ENCODE measurements around the gene SKAP1. TPM values are rescaled to one million over a fixed set of nuclear protein-coding genes. Genes with fewer than 3 reads are reported as not detected.
"Not testable (repeated sequence)": the region's sequence is repeated elsewhere in the genome, so short reads cannot be mapped to it uniquely, and the experiment has no call there.

SKAP1 gene
- total RNA-seq, 1 donor from 2014 or later: 20.9 TPM

DNA sequence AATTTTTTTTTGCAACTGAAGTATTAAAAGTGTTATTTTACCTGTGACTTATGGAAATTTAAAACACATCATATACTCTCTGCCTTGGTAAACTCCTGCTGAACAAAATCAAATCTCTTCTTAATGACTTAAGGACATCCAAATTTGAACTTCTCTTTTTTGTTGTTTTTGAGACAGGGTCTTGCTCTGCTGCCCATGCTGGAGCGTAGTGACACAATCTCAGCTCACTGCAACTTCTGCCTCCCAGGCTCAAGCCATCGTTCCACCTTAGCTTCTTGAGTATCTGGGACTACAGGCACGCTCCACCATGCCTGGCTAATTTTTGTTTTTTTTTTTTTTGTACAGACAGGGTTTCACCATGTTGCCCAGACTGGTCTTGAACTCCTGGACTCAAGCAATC lies 56.1 kb downstream of the SKAP1 start:
- no peak for ATAC-seq
- DNase-seq (ENCODE audit: low spot score): no peak

DNA sequence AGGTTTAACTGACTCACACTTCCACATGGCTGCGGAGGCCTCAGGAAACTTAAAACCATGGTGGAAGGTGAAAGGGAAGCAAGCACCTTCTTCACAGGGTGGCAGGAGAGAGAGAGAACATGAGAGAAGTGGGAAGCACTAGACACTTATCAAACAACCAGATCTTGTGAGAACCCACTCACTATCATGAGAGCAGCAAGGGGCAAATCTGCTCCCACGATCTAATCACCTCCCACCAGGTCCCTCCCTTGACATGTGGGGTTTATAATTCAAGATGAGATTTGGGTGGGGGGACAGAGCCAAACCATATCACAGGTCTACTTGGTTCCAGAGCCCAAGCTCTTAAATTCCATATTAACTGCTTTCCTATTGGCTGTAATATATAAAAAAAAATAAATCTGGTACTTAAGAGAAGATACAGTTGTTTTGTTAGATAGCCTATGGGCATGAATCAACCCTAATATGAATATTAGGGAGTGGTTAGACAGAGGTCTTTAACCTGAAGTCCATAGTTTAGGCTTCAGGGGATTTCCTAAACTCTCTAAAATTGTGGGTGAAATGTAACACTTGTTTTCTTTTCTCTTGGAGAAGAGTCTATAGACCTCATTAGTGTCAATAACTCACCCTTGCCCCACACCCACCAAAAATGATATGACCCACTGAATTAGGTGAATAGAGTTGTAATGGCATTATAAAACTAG lies 56.7 kb downstream of the SKAP1 start:
- no peak for ATAC-seq
- DNase-seq (ENCODE audit: low spot score): no peak

DNA sequence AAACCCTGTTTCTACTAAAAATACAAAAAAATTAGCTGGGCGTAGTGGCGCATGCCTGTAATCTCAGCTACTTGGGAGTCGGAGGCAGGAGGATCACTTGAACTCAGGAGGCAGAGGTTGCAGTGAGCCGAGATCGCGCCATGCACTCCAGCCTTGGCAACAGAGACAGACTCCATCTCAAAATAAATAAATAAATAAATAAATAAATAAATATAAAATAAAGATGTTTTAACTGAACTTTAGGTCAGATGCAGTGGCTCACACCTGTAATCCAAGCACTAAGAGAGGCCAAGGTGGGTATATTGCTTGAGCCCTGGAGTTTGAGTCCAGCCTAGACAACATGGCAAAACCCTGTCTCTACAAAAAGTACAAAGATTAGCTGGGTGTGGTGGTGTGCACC lies 61.0 kb downstream of the SKAP1 start:
- not testable (repeated sequence) for ATAC-seq; DNase-seq (ENCODE audit: low spot score)

DNA sequence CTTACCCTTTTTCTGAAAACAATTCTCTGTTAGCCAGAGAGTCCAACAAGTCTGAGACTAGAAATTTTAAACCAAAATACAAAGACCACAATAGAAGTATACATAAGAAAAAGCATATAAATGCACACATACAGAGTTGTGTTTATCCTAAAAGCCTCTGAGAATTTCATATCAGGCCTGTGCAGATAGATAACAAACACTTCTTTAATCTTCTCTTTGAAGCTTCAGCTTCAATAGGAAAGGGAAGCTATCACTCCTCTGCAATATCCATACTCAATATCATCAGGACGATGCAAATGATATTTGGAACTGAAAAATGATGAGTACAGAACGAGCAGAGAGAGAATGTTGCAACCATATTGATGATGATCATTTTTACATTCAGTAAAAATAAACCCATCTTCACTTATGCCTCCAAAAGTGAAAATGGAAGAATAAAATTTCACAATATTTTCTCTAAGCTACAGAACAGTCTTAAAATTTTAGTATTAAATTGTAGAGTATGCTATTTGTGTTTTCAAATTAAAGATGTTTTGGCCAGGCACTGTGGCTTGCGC lies 61.6 kb downstream of the SKAP1 start:
- DNase-seq (ENCODE audit: low spot score) (no peak), ATAC-seq (no peak)

DNA sequence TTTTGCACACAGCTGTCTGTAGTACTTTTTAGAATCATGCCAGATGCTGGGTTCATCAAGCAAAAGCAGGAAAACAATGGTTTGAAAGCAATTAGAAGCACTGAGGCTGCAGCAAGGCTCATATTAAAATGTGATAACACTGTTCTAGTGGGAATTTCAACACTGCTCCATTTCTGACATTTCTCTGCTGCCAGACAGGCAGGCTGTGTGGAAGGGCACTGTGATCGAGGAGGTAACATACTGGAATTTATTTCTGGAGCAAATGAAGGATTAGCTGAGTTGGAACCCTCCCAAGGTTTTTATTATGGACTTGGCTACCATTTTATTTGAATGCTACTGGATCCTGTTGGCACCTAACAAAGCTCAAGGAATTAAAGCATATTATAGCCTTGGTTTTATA lies 66.9 kb downstream of the SKAP1 start:
- ATAC-seq (no peak), DNase-seq (ENCODE audit: low spot score) (no peak)

DNA sequence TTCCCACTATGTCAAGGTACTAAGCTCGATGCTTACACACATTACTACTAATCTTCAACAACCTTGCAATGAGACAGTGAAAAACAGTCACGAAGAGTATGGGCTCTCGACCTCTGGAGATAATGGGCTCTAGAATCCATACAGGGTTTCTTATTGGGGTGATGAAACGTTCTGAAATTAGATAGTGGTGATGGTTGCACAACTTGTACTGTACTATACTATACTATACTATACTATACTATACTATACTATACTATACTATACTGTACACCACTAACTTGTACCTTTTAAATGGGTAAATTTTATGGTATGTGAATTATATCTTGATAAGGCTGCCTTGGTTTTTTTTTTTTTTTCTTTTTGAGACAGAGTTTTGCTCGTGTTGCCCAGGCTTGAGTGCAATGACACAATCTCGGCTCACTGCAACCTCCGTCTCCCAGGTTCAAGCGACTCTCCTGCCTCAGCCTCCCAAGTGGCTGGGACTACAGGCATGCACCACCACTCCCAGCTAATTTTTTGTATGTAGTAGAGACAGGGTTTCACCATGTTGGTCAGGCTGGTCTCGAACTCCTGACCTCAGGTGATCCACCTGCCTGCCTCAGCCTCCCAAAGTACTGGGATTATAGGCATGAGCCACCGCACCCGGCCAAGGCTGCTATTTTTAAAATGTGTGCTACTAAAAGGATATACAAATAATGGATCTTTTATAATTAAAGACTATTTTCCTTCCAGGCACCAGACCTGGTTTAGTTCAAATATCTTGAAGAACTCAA lies 69.0 kb downstream of the SKAP1 start:
- not testable (repeated sequence) for DNase-seq (ENCODE audit: low spot score); ATAC-seq

DNA sequence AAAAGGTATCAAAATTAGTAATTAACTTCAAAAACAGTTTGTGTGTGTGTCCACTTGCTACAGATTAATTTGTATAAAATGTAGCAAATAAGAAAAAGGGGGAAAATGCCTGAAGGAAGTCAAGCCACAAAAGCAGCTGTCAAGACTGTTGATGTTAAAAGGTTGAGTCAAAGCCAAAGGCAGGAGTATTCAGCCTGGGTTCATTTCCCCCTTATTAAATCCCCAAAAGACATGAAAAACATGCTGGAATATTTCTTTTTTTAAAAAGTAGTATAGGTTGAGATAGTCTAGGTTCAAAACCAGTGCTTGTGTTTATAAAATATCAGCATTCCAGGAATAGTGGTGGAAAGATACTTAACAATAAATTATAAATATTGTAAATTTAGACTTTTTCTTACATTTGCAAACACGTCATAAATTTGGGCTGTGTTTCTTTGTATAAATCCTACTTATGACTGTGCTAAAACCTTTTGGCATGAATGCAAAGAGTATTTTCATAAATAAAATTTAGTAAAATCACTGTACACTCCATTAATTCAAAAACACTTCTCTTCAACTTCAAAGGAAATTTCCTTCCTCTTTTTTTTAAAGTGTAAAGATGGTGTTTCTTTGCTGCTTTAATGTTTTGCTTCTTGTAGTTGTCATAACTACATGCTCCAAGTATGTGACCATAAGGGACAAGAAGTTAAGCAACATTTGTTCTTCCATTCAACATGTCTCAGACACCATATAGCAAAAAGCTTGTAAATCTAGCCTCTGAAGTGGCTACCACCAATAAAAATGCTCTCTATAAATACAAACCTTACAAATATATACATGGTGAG lies 72.0 kb downstream of the SKAP1 start:
- DNase-seq (ENCODE audit: low spot score) (no peak), ATAC-seq (no peak)

DNA sequence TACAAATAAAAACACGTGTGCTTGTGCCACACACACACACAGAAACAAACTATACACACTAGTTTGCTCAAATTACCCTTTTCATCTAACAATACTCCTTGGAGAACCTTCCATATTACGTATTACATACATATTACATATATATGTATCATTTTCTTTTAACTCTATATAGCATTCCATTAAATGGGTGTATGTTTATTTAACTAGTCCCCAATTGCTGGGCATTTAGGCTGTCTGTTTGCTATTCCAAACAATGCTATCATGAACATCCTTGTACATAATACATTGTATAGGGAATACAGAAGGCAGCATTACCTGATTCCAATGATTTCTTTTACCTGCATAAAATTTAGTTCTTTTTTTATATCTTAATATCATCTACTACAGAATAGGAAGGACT lies 73.1 kb downstream of the SKAP1 start:
- ATAC-seq: no peak

DNA sequence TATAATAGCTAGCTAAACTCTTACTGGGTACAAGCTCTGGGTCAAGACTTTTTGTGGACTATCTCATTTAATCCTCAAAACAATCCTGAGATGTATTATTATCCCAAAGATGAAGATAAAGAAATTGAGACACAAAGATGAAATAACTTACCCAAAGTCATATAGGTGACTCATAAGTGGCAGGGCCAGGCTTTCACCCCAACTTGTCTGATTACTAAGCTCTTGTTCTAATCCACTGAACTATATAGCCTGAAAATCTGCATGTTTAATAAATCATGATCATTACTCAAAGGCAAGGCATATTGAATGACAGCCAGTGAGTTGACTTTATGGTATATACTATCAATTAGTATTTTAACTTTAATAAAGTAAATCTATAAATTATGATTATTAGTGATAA lies 77.4 kb downstream of the SKAP1 start:
- DNase-seq (ENCODE audit: low spot score) (no peak), ATAC-seq (no peak)

More for the DNA sequence above, 73.1 kb downstream of the SKAP1 start:
- no peak for DNase-seq (ENCODE audit: low spot score)

DNA sequence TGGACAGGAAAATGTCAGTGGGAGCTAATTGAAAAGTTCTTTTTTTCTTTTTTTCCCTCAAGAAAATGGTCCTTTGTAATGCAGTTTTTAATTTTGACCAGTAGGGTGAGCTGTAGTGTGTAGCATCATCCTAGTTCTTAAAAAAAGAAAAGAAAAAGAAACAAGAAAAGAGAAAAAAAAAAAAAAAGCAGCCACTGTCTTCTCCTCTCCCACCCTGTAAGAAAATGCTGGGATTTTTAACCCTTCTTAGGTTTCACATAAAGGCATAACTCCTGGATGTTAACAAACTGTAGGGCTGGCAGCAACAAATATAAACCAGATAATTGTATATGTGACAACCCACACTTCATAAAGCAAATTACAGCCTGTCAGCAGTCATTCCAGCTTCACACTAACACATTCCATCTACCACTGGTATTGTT lies 78.1 kb downstream of the SKAP1 start:
- ATAC-seq (peak; percentile 44), DNase-seq (ENCODE audit: low spot score) (no peak)

DNA sequence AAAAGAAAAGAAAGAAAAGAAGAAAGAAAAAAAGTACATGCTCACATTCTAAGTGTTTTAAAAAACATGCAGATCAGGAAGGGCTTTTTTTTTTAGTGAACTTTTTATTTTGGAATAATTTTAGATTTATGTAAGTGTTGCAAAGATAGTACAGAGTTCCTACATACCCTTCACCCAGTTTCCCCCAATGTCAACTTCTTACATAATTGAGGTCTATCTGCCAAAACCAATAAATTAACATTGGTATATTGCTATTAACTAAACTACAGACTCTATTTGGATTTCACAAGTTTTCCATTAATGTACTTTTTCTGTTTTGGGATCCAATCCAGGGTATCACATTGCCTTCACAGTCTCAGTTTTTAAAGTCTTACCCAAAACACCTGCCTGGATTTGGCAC lies 81.7 kb downstream of the SKAP1 start:
- DNase-seq (ENCODE audit: low spot score) (no peak), ATAC-seq (no peak)

DNA sequence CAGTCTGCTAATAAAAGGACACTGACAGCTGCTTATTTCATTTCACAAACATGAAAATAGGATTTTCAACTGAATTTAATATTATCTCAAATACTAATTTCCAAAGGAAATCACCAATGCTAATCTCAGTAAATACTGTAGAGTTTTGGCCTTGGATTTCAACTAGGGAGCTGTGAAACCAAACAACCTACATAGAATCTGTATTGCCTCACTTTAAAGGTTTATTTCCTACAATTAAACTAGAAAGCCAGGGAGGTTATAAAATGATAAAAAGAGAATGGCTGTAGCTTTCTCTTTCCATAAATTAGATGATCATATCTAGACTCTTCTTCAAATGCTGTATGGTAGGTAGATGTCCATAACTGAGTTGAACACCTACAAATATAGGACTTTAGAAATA lies 82.8 kb downstream of the SKAP1 start:
- DNase-seq (ENCODE audit: low spot score) (no peak), ATAC-seq (no peak)

DNA sequence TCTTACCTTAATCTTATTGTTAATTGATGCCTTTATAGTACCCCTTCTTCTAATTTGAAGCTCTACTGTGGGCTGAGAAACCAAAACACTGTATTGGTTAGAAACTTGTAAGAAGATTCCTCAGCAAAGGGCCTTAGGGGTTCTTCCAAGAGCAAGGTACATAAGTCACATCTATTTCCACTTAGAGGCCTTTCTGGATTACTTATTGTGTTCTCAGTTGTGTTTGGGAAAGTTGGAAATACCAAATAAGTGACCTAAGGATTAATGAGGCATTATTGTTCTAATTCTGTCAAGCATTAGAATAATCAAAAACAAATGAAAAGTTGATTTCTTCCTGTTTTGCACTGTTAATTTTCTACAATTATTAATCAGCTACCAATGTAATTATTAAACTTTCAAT lies 85.8 kb downstream of the SKAP1 start:
- DNase-seq (ENCODE audit: low spot score) (no peak), ATAC-seq (no peak)

DNA sequence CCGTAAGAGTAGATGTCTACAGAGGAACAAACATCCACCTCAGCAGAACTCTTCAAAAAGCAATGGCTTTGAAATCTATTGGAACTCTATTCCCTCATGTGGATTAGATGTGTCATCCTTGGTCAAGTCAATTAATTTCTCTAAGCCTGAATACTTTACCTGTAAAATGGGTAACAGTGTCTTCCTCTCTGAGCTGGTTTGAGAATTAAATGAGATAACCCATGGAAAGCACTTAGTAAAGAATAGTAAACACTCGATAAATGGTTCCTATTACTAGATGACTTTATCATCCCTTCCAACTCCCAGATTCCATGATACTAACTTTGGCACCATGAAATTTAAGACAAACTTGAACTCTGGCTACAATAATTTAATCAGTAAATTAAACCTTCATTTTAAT lies 89.1 kb downstream of the SKAP1 start:
- no peak for DNase-seq (ENCODE audit: low spot score)
- ATAC-seq: no peak

DNA sequence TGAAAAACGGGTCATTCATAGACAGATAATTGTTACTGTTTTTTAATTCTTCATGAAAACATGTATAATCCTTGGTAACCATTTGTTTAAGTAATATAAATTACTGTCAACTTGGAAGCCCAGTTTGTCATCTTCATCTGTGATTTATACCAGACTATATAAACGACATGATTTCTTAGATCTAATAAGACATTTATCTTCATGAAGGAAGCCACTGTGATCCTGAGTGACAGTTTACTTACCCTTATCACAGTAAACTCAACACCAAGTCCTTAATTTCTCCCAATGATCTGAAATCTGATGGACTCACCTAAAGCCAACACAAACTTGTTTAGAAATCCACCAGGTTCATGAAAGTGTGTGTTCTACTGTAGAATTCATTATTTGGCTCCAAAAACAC lies 91.3 kb downstream of the SKAP1 start:
- DNase-seq (ENCODE audit: low spot score): no peak
- ATAC-seq: no peak

DNA sequence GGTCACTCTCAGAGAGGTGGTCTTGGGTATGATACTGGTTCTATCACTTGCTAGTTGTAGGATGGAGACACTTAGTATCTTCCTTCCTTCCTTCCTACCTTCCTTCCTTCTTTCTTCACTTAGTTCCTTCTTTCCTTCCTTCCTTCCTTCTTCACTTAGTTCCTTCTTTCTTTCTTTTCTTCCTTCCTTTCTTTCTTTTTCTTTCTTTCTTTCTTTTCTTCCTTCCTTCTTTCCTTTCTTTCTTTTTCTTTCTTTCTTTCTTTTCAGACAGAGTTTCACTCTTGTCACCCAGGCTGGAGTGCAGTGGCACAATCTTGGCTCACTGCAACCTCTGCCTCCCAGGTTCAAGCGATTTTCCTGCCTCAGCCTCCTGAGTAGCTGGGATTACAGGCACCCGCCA lies 92.1 kb downstream of the SKAP1 start:
- DNase-seq (ENCODE audit: low spot score); ATAC-seq: not testable (repeated sequence)

DNA sequence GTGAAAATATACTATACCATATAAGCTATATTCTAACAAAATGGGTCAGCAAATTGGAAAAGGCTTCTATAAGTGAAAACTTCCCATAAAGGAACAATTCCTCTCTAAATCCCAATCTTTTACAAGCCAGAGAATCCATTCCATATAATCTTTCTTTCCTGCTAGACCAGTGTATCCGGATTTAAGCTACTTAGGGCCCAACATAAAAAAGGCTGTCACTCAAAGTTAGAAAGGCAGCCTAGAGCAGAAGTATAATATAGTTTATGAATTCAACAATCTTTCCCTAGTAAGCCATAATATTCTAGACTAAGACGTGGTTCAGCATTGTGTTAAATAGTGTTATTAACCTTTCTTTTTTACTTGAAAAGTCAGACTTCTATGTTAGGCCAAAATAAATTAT lies 93.0 kb downstream of the SKAP1 start:
- DNase-seq (ENCODE audit: low spot score) (no peak), ATAC-seq (no peak)

DNA sequence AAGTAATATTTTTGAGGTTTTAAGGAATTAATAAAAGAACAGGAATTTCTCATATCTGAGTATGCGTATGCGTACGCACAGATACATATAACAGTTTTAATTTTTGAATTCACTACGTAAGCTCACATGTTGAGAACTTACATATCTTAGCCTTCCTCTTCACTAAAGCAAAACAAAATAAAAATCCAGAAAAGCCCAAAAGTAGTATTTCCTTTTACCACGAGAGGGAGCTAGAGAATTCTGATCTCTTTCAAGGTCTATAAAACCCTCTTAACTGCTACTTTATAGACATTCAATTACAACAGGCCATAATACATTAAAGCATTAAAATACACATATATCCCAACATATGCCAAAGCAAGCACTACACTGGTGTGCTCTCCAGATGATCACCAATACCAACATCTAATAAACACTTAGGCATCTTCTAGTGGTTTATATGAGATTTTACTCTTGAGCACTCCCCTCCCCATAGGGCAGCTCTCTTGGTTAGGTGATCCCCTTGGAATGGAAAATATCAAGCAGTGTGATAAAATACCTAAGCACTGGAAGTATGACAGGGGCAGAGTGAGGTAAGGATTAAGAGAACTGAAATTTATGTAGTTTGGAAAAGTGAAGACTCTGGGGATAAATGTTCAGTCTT lies 94.0 kb downstream of the SKAP1 start:
- DNase-seq (ENCODE audit: low spot score): no peak
- ATAC-seq: peak; percentile 71

DNA sequence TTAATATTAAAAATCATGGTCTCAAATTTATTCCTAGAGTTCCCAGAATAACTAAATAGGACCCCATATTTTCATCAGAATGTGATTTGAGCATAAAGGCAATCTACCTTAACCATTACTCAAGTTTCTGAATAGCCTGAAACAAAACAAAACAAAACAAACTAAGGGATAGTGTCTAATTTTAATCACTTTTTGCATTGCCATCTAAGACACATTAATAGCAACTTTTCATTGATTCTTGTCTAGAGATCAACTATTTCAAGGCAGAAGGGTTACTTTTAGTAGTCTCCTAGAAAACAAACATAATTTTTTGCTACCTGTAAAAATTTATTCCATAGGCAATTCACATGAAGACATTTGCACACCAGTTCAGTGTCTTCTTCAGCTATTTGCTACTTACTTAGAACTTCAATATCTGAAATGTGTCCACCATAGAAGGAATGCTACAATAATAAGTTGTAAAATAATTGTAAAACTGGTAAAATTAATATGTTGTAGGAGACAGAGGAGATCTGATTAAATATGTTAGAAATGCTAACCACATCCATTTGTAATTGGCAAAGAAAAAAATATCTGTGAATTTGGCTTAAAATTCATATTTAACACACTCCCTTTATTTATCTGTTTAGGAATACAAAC lies 94.7 kb downstream of the SKAP1 start:
- ATAC-seq: no peak
- no peak for DNase-seq (ENCODE audit: low spot score)

DNA sequence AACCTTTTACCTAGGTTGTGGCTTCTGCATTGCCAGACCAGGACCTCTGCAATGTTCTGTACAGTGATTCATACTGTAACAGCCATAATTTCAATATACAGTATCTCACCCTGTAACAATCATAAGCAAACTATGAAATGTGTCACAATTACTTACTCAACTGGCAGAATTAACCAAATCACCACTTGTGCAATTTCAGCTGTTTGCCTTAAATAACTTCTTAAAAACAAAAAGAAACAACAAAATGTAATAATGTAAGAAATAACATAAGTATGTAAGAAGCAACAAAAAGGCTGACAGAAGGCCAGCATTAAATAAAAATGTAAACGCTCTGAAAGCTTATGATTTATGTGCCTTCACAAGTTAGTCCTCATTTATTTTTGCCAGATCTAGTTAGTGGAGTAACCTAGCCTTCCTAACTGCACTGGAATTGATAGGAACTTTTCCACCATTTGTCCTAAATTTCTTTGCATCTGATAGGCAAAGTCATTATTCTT lies 96.9 kb downstream of the SKAP1 start:
- DNase-seq (ENCODE audit: low spot score) (no peak), ATAC-seq (no peak)
